HEK293T (cell line): ENCODE results near the gene GYG2.
A peak's percentile ranks its signal among the peaks of the same experiment; 100 is the strongest.

ENCODE experiments used
- CTCF ChIA-PET: fragments of 350-600 bp; formaldehyde crosslinking; extraction: SDS; loops from one replicate; lab custom pipeline; 2021; ENCODE audit warnings: antibody characterized with exemption, inconsistent platforms; lab: Yijun Ruan, JAX
- POLR2A ChIA-PET: fragments of 350-600 bp; formaldehyde crosslinking; extraction: SDS; loops from one replicate; lab custom pipeline; 2020; ENCODE audit warnings: antibody characterized with exemption, inconsistent platforms; lab: Yijun Ruan, JAX
- DNase-seq: peaks from one replicate; pipeline ENCODE4 v3.0.0; 2012; ENCODE audit warnings: mixed read lengths; ENCODE audit errors: extremely low spot score
- ARNT ChIP-seq: fragments of 450-650 bp; IDR thresholded peaks from 2 replicates; pipeline ENCODE4 v1.6.1; 2017; ENCODE audit warnings: mild to moderate bottlenecking
- BHLHE40 ChIP-seq: fragments of 450-650 bp; IDR thresholded peaks from 2 replicates; pipeline ENCODE4 v1.6.1; 2016; ENCODE audit warnings: mild to moderate bottlenecking, moderate library complexity, borderline replicate concordance
- CTBP1 ChIP-seq: fragments of 450-650 bp; IDR thresholded peaks from 2 replicates; pipeline ENCODE4 v1.6.1; 2016; ENCODE audit warnings: borderline replicate concordance
- ELF4 ChIP-seq: fragments of 450-650 bp; IDR thresholded peaks from 2 replicates; pipeline ENCODE4 v1.6.1; 2017; ENCODE audit warnings: antibody characterized with exemption
- FOXA1 ChIP-seq: fragments of 450-650 bp; IDR thresholded peaks from 2 replicates; pipeline ENCODE4 v1.6.1; 2016; ENCODE audit warnings: mild to moderate bottlenecking
- FOXK2 ChIP-seq: fragments of 450-650 bp; IDR thresholded peaks from 2 replicates; pipeline ENCODE4 v1.6.1; 2016; ENCODE audit warnings: mild to moderate bottlenecking
- FOXM1 ChIP-seq: fragments of 450-650 bp; IDR thresholded peaks from 2 replicates; pipeline ENCODE4 v1.6.1; 2017; ENCODE audit warnings: mild to moderate bottlenecking, borderline replicate concordance
- HDGF ChIP-seq: fragments of 450-650 bp; IDR thresholded peaks from 2 replicates; pipeline ENCODE4 v1.6.1; 2017; ENCODE audit warnings: antibody characterized with exemption, borderline replicate concordance
- L3MBTL2 ChIP-seq: fragments of 450-650 bp; conservative IDR thresholded peaks from 2 replicates; pipeline ENCODE4 v1.6.1; 2016; ENCODE audit warnings: mild to moderate bottlenecking
- LEF1 ChIP-seq: fragments of 450-650 bp; IDR thresholded peaks from 2 replicates; pipeline ENCODE4 v1.6.1; 2017; ENCODE audit warnings: mild to moderate bottlenecking, borderline replicate concordance
- NFRKB ChIP-seq: fragments of 450-650 bp; IDR thresholded peaks from 2 replicates; pipeline ENCODE4 v1.6.1; 2016; ENCODE audit warnings: mild to moderate bottlenecking, moderate library complexity
- SP1 ChIP-seq: fragments of 450-650 bp; IDR thresholded peaks from 2 replicates; pipeline ENCODE4 v1.6.1; 2017
- SUZ12 ChIP-seq: fragments of 450-650 bp; IDR thresholded peaks from 2 replicates; pipeline ENCODE4 v1.6.1; 2016; ENCODE audit warnings: mild to moderate bottlenecking
- TARDBP ChIP-seq: fragments of 450-650 bp; IDR thresholded peaks from 2 replicates; pipeline ENCODE4 v1.6.1; 2016
- ZNF384 ChIP-seq: fragments of 450-650 bp; IDR thresholded peaks from 2 replicates; pipeline ENCODE4 v1.6.1; 2016
- TF ChIP-seq, protein P1 (sequence below): fragments of 450-650 bp; IDR thresholded peaks from 2 replicates; pipeline ENCODE4 v1.6.1; 2016

The GYG2 gene

GRCh38 chrX:2875136-2875481 lies 46.4 kb downstream of the GYG2 start:
- TF ChIP-seq L3MBTL2 = no peak
- no peak for TF ChIP-seq SP1
- TF ChIP-seq FOXA1 = no peak
- no peak for TF ChIP-seq NFRKB
- no peak for TF ChIP-seq ELF4
- TF ChIP-seq SUZ12 = no peak
- TF ChIP-seq HDGF = no peak
- TF ChIP-seq ZNF384 = no peak
- TF ChIP-seq, protein P1, sequence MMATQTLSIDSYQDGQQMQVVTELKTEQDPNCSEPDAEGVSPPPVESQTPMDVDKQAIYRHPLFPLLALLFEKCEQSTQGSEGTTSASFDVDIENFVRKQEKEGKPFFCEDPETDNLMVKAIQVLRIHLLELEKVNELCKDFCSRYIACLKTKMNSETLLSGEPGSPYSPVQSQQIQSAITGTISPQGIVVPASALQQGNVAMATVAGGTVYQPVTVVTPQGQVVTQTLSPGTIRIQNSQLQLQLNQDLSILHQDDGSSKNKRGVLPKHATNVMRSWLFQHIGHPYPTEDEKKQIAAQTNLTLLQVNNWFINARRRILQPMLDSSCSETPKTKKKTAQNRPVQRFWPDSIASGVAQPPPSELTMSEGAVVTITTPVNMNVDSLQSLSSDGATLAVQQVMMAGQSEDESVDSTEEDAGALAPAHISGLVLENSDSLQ = no peak
- no peak for TF ChIP-seq FOXK2
- no peak for TF ChIP-seq ARNT
- POLR2A ChIA-PET = no interaction called here

GRCh38 chrX:2875798-2876399 lies 47.2 kb downstream of the GYG2 start:
- TF ChIP-seq LEF1 = no peak
- TF ChIP-seq ZNF384 = peak; percentile 95
- peak; percentile 33 for DNase-seq
- CTCF ChIA-PET = interaction anchor here (0.5 to 0.8 kb wide), 5 partner anchors 8 to 426 kb away, joined by 3 to 4 read pairs (median 3); no protein-coding TSS in a partner anchor
- POLR2A ChIA-PET = no interaction called here

More at GRCh38 chrX:2875136-2875481, 46.4 kb downstream of the GYG2 start:
- DNase-seq = no peak
- CTCF ChIA-PET = interaction anchor here (0.5 to 0.8 kb wide), 2 partner anchors 21 to 427 kb away, joined by 3 read pairs; no protein-coding TSS in a partner anchor

DNA sequence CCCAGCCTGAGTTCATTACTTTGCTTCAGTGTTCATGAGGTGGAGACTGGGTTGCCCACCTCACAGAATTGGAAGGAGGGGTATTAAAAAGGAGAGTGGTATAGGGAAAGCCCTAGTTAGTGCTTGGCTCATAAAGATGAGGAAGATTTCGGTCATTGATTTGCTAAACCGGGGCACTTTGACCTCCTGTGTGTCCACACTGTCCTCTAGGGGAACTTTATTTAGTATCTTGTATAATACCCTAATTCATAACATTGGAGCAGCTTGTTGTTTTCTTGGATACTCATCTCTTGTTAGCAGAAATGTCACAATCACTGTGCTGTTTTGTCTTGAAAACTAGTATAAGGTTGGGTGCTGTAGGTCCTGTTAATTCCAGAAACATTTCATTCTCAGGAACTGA lies 49.8 kb downstream of the GYG2 start:
- POLR2A ChIA-PET = no interaction called here
- TF ChIP-seq HDGF (no peak), FOXA1 (no peak), ZNF384 (no peak), ELF4 (no peak), L3MBTL2 (no peak)
- no peak for DNase-seq
- CTCF ChIA-PET = no interaction called here

DNA sequence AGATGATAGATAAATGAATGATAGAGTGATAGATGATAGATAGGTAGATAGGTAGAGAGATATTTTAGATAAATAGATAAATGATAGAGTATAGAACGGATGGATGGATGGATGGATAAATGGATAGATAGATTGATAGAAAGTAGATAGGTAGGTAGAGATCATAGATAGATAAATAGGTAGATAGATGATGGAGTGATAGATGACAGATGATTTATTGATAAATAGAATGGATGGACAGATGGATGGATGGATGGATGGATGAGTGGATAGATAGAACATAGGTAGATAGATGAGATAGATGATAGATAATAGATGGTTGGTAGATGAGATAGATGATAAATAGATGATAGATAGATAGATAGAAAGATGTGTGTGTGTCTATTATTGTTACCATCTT lies 50.9 kb downstream of the GYG2 start:
- TF ChIP-seq, protein P1 = peak; percentile 59; the same call in 1 of the 2 replicates
- no peak for TF ChIP-seq NFRKB
- DNase-seq = no peak
- ChIA-PET CTCF (no interaction called here), POLR2A (no interaction called here)

GRCh38 chrX:2883770-2884169 lies 55.0 kb downstream of the GYG2 start:
- ChIA-PET CTCF (interaction anchor here (0.6 kb wide), 1 partner anchor 138 kb away, joined by 7 read pairs; no protein-coding TSS in a partner anchor), POLR2A (no interaction called here)
- TF ChIP-seq FOXK2 (no peak), SP1 (no peak), BHLHE40 (no peak), HDGF (no peak), LEF1 (no peak), FOXM1 (no peak), ELF4 (no peak), CTBP1 (no peak), NFRKB (no peak), SUZ12 (no peak), ZNF384 (no peak)
- TF ChIP-seq, protein P1 = no peak
- no peak for DNase-seq

DNA sequence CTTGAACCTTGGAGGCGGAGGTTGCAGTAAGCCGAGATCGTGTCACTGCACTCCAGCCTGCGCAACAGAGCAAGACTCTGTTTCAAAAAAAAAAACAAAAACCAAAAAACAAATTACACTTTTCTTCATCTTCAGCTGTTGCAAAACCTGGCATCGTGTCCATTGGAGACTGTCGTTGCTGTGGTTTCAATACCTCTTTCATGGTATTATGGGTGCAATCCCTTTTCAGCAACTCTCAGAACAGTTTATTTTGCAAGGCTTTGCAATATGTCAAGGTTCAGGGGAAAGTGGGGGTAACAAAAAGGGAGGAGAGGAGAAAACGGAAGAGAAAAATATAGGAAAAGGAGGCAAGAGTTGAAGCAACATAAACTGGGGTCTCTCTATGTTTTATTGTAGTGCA lies 59.6 kb downstream of the GYG2 start:
- TF ChIP-seq SP1 (no peak), FOXK2 (no peak), TARDBP (no peak), ARNT (no peak), NFRKB (no peak), CTBP1 (no peak), ELF4 (no peak)
- TF ChIP-seq, protein P1 = no peak
- ChIA-PET POLR2A (no interaction called here), CTCF (interaction anchor here (0.8 kb wide), 1 partner anchor 135 kb away, joined by 3 read pairs; no protein-coding TSS in a partner anchor)
- DNase-seq = no peak
